Activated naive CD4-positive, alpha-beta T cell treated with anti-CD3 and anti-CD28 coated beads, Interleukin-2, amount 50 U/mL, for 24 hours (primary cell): Measurements from ENCODE around the gene MACROD2.

ENCODE experiments used
- H3K27ac Mint-ChIP-seq: one replicate; pipeline ENCODE4 v1.8.0; 2021; ENCODE audit warnings: mild to moderate bottlenecking, mixed read lengths
- H3K27me3 Mint-ChIP-seq: one replicate; pipeline ENCODE4 v1.8.0; 2021; ENCODE audit warnings: mixed read lengths
- H3K36me3 Mint-ChIP-seq: one replicate; pipeline ENCODE4 v1.8.0; 2021; ENCODE audit warnings: mixed read lengths
- H3K4me1 Mint-ChIP-seq: one replicate; pipeline ENCODE4 v1.8.0; 2021; ENCODE audit warnings: mixed read lengths
- H3K4me3 Mint-ChIP-seq: one replicate; pipeline ENCODE4 v1.8.0; 2021; ENCODE audit warnings: mild to moderate bottlenecking, mixed read lengths
- H3K9me3 Mint-ChIP-seq: one replicate; pipeline ENCODE4 v1.8.0; 2021; ENCODE audit warnings: mixed read lengths

The MACROD2 gene

DNA sequence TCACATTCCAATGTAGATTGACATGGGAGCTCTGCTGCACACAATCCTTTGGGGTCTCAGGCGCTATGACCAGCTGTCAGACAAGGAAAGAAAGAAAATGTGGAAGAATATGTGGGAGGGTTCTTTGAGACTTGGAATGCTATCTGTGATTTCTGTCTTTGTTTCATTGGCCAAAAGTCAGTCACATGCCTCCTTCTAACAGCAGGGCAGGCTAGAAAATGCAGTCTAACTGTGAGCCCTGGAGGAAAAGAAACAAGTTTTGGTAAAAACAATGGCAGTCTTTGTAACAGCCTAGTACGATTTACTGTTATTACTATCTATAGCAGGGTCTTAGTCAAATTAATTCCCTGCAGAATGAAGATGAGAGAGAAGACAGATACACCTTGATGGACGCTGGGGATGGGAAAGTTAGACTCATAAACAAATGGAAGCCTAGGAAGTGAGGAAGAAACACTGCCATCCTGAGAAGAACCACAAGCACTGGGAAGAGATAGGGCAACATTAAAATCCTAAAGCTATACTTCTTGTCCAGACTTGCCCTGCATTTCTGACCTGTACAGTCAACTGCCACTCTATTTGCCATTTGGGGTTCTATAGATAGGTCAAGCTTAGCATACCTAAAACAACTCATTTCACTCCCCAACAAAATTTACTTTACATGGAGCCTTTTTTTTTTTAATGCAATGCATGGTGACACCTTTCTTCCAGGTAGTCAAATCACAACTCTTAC, 1744.9 kb downstream of the MACROD2 start:
- Mint-ChIP-seq H3K9me3 (no peaks in the 10 kb centered on the region), H3K36me3 (no peaks in the 10 kb centered on the region), H3K4me3 (no peak overlapping the region), H3K27ac (no peak overlapping the region), H3K4me1 (no peaks in the 10 kb centered on the region), H3K27me3 (no peaks in the 10 kb centered on the region)

DNA sequence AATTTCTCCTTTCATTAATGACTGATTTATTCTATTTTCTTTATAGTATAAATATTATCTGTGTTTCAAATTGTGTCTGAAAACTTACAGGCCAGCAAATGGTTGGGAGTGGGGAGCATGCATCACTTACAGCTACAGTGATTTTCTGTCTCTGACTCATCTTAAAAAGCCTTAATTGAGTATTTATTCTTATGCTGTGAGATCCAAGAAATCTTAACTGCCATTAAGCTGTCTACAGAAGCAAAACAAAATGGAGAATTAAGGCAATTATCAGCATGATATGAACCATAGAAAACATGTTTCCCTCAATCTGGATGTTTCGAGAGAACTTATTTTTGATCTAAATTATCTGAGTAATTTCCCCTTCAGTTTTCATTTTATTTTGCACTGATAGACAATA, 1746.8 kb downstream of the MACROD2 start:
- Mint-ChIP-seq H3K27me3 (no peaks in the 10 kb centered on the region), H3K36me3 (no peaks in the 10 kb centered on the region), H3K9me3 (no peaks in the 10 kb centered on the region), H3K4me1 (no peaks in the 10 kb centered on the region), H3K27ac (no peak overlapping the region), H3K4me3 (no peak overlapping the region)

DNA sequence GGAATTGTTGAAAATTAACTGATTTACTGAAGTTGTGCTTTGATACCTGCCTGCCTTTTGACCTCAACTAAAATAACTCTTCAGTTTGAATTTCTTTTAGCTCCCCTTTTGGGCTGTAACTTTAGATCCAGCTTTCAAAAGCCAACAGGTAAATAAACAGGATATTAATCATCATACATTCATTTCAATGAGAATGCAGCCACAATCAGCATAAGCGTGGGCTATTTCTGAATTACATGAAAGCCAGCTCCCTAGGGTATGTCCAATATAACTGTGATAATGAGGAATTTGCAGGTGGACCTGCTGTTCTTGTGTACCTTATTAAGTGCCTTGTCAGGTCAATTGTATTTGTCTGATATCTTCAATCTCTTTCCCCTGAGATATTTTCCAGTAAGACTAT, 1747.3 kb downstream of the MACROD2 start:
- Mint-ChIP-seq H3K4me3 (no peak overlapping the region), H3K36me3 (no peaks in the 10 kb centered on the region), H3K27me3 (no peaks in the 10 kb centered on the region), H3K4me1 (no peaks in the 10 kb centered on the region), H3K9me3 (no peaks in the 10 kb centered on the region), H3K27ac (no peak overlapping the region)

DNA sequence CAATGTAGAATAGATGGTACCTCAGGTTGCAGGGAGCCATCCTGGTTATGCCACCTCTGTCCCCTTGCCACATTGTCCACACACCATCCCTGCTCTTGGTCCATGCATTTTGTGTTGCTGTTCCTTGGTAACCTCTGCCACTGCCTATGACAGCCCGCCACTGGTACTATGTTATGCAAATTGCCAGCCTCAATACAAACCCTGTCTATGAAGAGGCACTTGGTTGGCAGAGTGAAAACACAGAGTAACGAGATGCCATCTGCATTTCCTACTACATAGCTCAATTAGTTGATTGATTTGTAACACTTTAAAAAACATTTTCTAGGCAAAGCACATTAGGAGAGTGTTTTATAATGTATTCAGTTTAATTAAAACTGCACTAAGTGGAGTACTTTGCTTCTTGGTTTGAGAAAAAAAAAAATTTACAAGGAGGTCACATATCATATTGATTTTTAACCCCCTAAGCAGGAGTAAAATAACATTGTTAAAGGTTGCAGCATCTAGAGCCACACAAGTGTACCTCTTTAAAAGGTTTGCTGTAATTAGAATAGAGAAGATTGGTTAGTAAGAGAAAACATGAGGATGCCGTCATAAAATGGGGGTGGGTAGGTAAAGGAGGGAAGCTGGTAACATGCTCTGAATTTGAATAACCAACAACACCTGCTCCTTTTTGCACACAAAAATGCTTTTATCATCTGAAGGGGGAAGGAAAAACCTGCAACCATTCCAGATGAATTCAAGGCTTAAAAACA, 1760.9 kb downstream of the MACROD2 start:
- no peak overlapping the region for H3K4me3 Mint-ChIP-seq
- no peaks in the 10 kb centered on the region for H3K36me3 Mint-ChIP-seq
- H3K9me3 Mint-ChIP-seq = no peaks in the 10 kb centered on the region
- no peaks in the 10 kb centered on the region for H3K27me3 Mint-ChIP-seq
- no peak overlapping the region for H3K27ac Mint-ChIP-seq
- H3K4me1 Mint-ChIP-seq = no peaks in the 10 kb centered on the region

DNA sequence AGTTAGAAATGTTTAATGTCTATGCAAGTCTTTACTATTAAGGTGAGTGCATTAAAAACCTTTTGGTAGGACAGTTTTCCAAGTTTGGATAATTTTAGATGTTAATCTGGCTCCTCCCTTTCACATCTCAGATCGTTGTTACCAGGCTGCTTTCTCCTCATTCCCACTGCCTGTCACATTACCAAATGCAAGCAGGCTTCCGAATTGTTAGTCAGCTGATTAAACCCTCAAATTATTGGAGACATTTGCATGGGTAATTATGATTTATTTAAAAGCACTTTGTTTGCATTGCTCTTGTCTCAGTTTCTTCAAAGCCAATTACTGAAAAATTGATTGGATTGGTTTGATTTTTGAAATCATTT, 1761.4 kb downstream of the MACROD2 start:
- H3K36me3 Mint-ChIP-seq = no peaks in the 10 kb centered on the region
- H3K27me3 Mint-ChIP-seq = no peaks in the 10 kb centered on the region
- H3K4me3 Mint-ChIP-seq = no peak overlapping the region
- H3K9me3 Mint-ChIP-seq = no peaks in the 10 kb centered on the region
- H3K27ac Mint-ChIP-seq = no peak overlapping the region
- no peaks in the 10 kb centered on the region for H3K4me1 Mint-ChIP-seq

DNA sequence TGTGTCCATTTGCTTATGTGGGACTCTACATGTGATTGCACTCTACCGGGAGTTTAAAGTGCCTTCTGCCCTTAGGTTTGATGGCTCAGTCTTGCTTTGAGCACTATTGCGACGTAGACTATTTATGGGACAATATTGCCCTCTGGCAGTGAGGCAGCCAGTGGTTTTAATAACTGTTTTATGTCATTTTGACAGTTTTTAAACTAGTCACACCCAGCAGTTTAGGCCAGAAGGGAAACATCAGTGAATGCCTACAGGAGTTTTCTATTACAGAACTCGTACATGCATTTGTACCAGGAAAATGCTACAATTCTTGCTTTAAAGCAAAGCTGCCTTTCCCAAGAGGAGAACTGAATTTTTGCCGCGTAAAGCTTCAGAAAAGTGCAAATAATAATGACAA, 1764.3 kb downstream of the MACROD2 start:
- no peak overlapping the region for H3K4me3 Mint-ChIP-seq
- H3K36me3 Mint-ChIP-seq = no peaks in the 10 kb centered on the region
- peaks cover 2% of the 10 kb centered on the region for H3K9me3 Mint-ChIP-seq
- H3K4me1 Mint-ChIP-seq = no peaks in the 10 kb centered on the region
- H3K27ac Mint-ChIP-seq = no peak overlapping the region
- H3K27me3 Mint-ChIP-seq = no peaks in the 10 kb centered on the region

DNA sequence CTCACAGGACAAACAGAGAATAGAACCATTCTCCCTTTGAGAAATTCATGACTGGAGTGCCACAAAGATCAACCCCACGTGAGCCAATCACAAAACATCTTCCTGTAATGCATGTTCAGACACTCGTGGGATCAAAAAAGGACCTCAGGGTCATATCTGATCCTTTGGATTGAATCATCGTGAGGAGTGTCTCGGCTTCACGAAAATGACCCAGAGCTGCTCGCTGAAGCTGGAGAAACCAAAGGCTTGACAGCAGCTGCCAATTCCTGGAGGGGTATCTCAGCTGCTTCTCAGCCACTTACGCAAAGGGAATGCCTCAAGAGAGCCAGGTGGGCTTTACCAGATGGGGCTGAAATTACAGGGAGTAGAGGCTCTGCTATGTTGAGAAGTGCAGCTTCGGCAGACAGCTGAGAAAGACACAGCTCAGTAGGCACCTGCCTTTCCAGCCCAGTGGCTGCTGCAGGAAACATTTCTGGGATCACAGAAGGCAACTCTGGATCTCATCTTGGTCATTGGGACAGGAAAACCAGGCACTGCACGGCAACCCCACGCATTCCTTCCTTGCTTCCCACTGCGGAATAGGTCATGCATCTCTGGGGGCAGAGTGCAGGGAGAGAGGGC, 1764.8 kb downstream of the MACROD2 start:
- Mint-ChIP-seq H3K36me3 (no peaks in the 10 kb centered on the region), H3K27me3 (no peaks in the 10 kb centered on the region), H3K9me3 (peaks cover 7% of the 10 kb centered on the region), H3K4me1 (no peaks in the 10 kb centered on the region), H3K4me3 (no peak overlapping the region), H3K27ac (no peak overlapping the region)

DNA sequence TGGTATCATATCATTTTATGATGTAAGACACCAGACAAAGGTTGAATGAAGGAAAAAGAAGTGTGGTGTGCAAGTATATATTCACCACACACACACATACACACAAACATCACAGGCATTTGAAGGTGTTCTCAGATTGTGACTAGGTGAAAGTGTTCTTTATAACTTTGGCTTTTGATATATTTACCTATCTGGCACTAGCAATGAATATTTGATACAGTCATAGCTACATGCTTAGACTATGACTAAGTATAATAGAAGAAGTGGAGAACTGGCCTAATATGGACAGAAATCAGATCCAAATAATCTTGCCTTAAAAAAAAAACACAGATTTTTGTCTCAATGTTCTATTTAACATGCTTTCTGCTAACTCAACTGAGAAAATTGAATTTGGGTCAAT, 1768.0 kb downstream of the MACROD2 start:
- no peaks in the 10 kb centered on the region for H3K36me3 Mint-ChIP-seq
- H3K9me3 Mint-ChIP-seq = peaks cover 8% of the 10 kb centered on the region
- no peak overlapping the region for H3K27ac Mint-ChIP-seq
- H3K27me3 Mint-ChIP-seq = no peaks in the 10 kb centered on the region
- H3K4me1 Mint-ChIP-seq = no peaks in the 10 kb centered on the region
- H3K4me3 Mint-ChIP-seq = no peak overlapping the region

DNA sequence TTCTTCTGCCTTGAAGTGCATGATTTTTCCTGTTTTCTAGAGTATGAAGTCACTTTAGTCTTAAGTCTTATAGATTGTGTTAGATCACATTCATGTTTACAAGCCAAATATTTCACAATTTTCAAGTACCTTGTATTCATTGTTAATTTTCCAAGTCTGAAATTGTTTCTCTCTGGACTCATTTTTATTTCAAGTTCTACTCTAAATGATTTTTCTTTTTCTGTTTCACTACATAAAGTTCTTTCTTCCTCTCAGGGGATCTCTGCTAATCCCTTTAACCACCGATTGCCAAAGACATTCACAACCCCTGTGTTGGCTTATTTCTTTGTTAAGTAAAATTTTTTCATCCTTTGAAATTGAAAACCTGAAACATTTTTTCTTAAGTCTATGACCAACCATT, 1772.3 kb downstream of the MACROD2 start:
- Mint-ChIP-seq H3K27me3 (no peaks in the 10 kb centered on the region), H3K27ac (no peak overlapping the region), H3K9me3 (peaks cover 8% of the 10 kb centered on the region), H3K4me1 (no peaks in the 10 kb centered on the region), H3K4me3 (no peak overlapping the region), H3K36me3 (no peaks in the 10 kb centered on the region)

DNA sequence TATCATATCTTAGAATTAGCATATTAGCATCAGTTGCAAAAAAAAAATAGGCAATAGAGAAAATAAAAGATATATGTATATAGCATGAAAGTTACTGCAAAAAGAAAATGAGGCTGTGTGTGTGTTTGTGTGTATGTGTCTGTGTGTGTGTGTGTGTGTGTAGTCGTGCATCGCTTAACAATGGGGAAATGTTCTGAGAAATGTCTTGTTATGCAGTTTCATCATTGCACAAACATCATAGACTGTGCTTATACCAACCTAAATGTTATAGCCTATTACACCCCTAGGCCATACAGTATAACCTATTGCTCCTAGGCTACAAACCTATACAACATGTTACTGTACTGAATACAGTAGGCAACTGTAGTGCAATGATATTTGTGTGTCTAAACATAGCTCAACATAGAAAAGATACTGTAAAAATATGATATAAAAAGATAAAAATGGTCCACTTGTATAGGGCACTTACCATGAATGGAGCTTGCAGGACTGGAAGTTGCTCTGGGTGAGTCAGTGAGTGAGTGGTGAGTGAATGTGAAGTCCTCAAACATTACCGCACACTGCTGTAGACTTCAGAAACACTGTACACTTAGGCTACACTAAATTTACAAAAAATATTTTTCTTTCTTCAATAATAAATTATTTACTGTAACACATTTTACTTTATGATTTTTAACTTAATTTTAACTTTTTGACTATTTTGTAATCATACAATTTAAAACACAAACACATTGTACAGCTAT, 1772.9 kb downstream of the MACROD2 start:
- no peak overlapping the region for H3K27ac Mint-ChIP-seq
- no peaks in the 10 kb centered on the region for H3K36me3 Mint-ChIP-seq
- peaks cover 8% of the 10 kb centered on the region for H3K9me3 Mint-ChIP-seq
- H3K27me3 Mint-ChIP-seq = no peaks in the 10 kb centered on the region
- H3K4me1 Mint-ChIP-seq = no peaks in the 10 kb centered on the region
- H3K4me3 Mint-ChIP-seq = no peak overlapping the region

DNA sequence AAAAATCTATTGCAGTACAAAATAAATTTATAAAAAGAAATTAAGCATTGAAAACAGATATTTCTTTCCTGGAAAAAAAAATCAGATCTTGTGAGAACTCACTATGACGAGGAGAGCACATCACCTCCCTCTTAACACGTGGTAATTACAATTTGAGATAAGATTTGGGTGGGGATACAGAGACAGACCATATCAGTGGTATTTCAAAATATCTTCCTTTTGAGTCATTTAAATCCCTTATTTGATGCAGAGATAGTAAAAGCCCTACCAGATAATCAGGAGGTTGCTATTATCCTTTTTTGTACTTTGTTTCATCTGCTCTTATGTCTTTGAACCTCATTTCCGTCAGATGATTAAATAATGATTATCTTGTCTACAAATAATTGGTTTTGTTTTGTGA, 1777.5 kb downstream of the MACROD2 start:
- Mint-ChIP-seq H3K4me3 (no peak overlapping the region), H3K27me3 (no peaks in the 10 kb centered on the region), H3K4me1 (no peaks in the 10 kb centered on the region), H3K27ac (no peak overlapping the region), H3K9me3 (no peaks in the 10 kb centered on the region), H3K36me3 (no peaks in the 10 kb centered on the region)

DNA sequence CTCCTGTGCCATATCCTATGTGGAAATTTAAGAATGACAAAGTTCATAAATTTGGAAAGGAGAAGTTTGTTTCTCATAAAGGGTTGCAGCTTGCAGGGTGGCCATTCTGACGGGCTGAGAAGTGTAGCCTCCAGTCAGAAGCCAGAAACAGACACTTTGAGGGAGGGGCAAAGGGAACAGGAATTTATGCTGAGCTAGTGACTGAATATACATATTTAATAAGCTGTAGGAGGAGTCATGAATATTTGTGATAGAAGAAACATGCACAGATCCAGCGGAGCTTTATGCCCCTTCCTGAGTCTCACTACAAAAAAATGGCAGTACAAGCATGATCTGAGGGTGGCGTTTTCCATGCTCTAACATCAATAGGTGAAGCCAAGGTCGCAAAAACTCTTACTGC, 1779.6 kb downstream of the MACROD2 start:
- no peaks in the 10 kb centered on the region for H3K9me3 Mint-ChIP-seq
- no peaks in the 10 kb centered on the region for H3K4me1 Mint-ChIP-seq
- H3K36me3 Mint-ChIP-seq = no peaks in the 10 kb centered on the region
- no peak overlapping the region for H3K4me3 Mint-ChIP-seq
- H3K27me3 Mint-ChIP-seq = no peaks in the 10 kb centered on the region
- H3K27ac Mint-ChIP-seq = no peak overlapping the region

DNA sequence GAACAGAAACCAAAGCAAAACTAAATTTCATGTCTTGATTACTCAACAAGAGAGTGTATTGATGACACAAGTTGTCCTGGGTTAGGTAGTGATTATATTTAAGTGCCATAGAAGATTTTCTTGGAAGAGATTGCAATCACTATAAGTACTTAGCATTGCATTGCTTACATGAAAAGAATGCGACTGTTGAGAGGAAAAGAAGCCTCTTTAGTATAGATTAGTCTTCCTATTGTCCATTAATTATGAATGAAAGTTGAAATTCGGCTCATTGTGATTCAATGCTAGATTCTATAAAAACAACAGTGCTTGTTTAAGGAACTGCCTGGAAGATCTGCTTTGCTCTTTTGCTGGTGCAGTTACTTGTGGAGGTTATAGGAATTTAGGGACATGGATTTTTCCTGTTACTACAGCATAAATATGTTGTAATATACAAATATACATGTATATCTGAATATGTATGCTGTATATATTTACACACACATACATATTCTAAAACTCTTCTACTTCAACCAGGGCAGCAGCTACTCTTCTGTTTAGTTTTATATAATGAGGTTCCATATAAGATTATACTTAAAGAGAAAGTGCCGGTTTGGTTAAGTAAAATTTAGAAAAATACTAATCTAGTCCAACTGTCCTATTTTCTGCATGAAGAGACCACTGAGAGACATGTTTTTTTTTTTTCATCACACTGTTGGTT, 1781.6 kb downstream of the MACROD2 start:
- Mint-ChIP-seq H3K9me3 (no peaks in the 10 kb centered on the region), H3K36me3 (no peaks in the 10 kb centered on the region), H3K27me3 (no peaks in the 10 kb centered on the region), H3K27ac (no peak overlapping the region), H3K4me3 (no peak overlapping the region), H3K4me1 (no peaks in the 10 kb centered on the region)

DNA sequence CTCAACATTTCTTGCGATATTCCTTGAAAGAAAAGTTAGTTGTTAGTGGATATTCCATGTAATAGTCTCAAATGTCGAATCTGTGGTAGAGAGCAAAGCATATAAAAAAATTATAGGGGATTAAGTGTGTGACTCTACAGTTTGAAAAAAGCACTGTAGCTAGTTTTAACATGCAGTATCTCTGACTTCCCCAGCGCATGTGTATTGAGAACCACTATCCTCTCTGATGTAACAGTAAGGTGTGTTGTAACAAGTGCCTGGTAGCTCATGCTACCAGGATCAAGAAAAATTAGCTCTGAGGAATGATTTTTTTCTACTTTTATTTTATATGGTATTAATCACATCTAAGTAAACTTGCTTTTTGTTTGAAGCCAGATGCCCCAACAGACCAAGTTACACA, 1788.7 kb downstream of the MACROD2 start:
- Mint-ChIP-seq H3K27me3 (no peaks in the 10 kb centered on the region), H3K36me3 (no peaks in the 10 kb centered on the region), H3K27ac (no peak overlapping the region), H3K9me3 (no peaks in the 10 kb centered on the region), H3K4me1 (no peaks in the 10 kb centered on the region), H3K4me3 (no peak overlapping the region)

DNA sequence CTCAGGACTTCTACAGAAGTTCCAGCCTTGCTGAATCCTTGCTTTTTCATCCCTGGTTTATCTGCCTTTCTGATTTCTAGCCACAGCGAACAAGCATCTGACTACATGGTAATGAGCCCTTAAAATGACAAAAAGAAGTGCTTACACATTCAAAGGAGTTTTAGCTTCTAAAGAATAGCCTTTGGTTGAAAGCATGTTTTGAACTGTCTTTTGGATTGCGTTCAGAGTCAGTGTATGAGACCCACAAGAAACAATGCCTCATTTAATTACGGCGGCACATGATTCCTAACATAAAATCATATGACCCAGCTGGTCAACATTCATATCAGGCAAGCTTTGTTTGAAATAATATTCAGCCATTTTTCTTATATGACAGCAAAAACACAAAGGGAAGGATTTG, 1793.8 kb downstream of the MACROD2 start:
- H3K27me3 Mint-ChIP-seq = no peaks in the 10 kb centered on the region
- H3K9me3 Mint-ChIP-seq = no peaks in the 10 kb centered on the region
- no peaks in the 10 kb centered on the region for H3K36me3 Mint-ChIP-seq

More for the DNA sequence above, 1793.8 kb downstream of the MACROD2 start:
- Mint-ChIP-seq H3K27ac (no peak overlapping the region), H3K4me3 (no peak overlapping the region), H3K4me1 (no peaks in the 10 kb centered on the region)
